HG02610 (cell line): ENCODE measurements around the gene FHIT.
"Not testable (repeated sequence)": the region's sequence is repeated elsewhere in the genome, so short reads cannot be mapped to it uniquely, and the experiment has no call there.

Experiments
- ATAC-seq: cut with Tn5 transposase; IDR thresholded peaks from one replicate; pipeline ENCODE4 v1.9.1; 2021; ENCODE audit warnings: mild to moderate bottlenecking, moderate library complexity; ENCODE audit not compliant: unreplicated experiment

Gene FHIT

GRCh38 chr3:59831394-59831793 lies 1419.9 kb downstream of the FHIT start:
- no peak for ATAC-seq

- ATAC-seq: no peak
Measured at GRCh38 chr3:59829527-59829926, 1421.7 kb downstream of the FHIT start.

- no peak for ATAC-seq
Measured at GRCh38 chr3:59824876-59825275, 1426.4 kb downstream of the FHIT start.

GRCh38 chr3:59821274-59821673 lies 1430.0 kb downstream of the FHIT start:
- no peak for ATAC-seq

- no peak for ATAC-seq
Measured at GRCh38 chr3:59820352-59820934, 1430.8 kb downstream of the FHIT start.

- ATAC-seq: no peak
Measured at GRCh38 chr3:59818919-59819300, 1432.3 kb downstream of the FHIT start.

GRCh38 chr3:59818033-59818918 lies 1433.0 kb downstream of the FHIT start:
- no peak for ATAC-seq

- ATAC-seq: no peak
Measured at GRCh38 chr3:59817511-59817910, 1433.7 kb downstream of the FHIT start.

GRCh38 chr3:59816312-59816711 lies 1434.9 kb downstream of the FHIT start:
- ATAC-seq: no peak

- no peak for ATAC-seq
Measured at GRCh38 chr3:59813148-59813538, 1438.1 kb downstream of the FHIT start.

- ATAC-seq: no peak
Measured at GRCh38 chr3:59812237-59813147, 1438.8 kb downstream of the FHIT start.

GRCh38 chr3:59811160-59811559 lies 1440.1 kb downstream of the FHIT start:
- ATAC-seq: no peak

- no peak for ATAC-seq
Measured at GRCh38 chr3:59810606-59811005, 1440.6 kb downstream of the FHIT start.

GRCh38 chr3:59809710-59810444 lies 1441.4 kb downstream of the FHIT start:
- no peak for ATAC-seq

GRCh38 chr3:59809016-59809415 lies 1442.2 kb downstream of the FHIT start:
- ATAC-seq: no peak

GRCh38 chr3:59808446-59808845 lies 1442.8 kb downstream of the FHIT start:
- ATAC-seq: no peak

GRCh38 chr3:59803268-59803667 lies 1448.0 kb downstream of the FHIT start:
- no peak for ATAC-seq

GRCh38 chr3:59802453-59802852 lies 1448.8 kb downstream of the FHIT start:
- not testable (repeated sequence) for ATAC-seq

- ATAC-seq: no peak
Measured at GRCh38 chr3:59802045-59802444, 1449.2 kb downstream of the FHIT start.

- no peak for ATAC-seq
Measured at GRCh38 chr3:59800481-59800880, 1450.8 kb downstream of the FHIT start.
